Activated naive CD8-positive, alpha-beta T cell treated with anti-CD3 and anti-CD28 coated beads, Interleukin-2, amount 50 U/mL, for 16 hours (primary cell): ENCODE data around the gene SNRPA.
"Not testable (repeated sequence)": the region's sequence is repeated elsewhere in the genome, so short reads cannot be mapped to it uniquely, and the experiment has no call there.

ENCODE experiments used
- DNase-seq: peaks from one replicate; pipeline ENCODE4 v3.0.0-alpha.2; 2020; ENCODE audit warnings: low read depth, low spot score

Gene SNRPA

GRCh38 chr19:40721140-40721486, 29.9 kb upstream of the SNRPA start:
- DNase-seq: no peak

- DNase-seq: no peak
Observed at GRCh38 chr19:40721936-40722661, 28.9 kb upstream of the SNRPA start.

GRCh38 chr19:40723661-40724254, 27.2 kb upstream of the SNRPA start:
- DNase-seq: no peak

- DNase-seq: no peak
Observed at GRCh38 chr19:40724315-40724714, 26.7 kb upstream of the SNRPA start.

GRCh38 chr19:40724855-40725254, 26.1 kb upstream of the SNRPA start:
- no peak for DNase-seq

- no peak for DNase-seq
Observed at GRCh38 chr19:40726279-40726678, 24.7 kb upstream of the SNRPA start.

GRCh38 chr19:40730065-40730464, 20.9 kb upstream of the SNRPA start:
- DNase-seq: not testable (repeated sequence)

- DNase-seq: not testable (repeated sequence)
Observed at GRCh38 chr19:40732304-40732703, 18.7 kb upstream of the SNRPA start.

- DNase-seq: no peak
Observed at GRCh38 chr19:40733149-40733548, 17.9 kb upstream of the SNRPA start.

- DNase-seq: no peak
Observed at GRCh38 chr19:40735013-40735771, 15.8 kb upstream of the SNRPA start.

- no peak for DNase-seq
Observed at GRCh38 chr19:40736661-40737060, 14.3 kb upstream of the SNRPA start.

- no peak for DNase-seq
Observed at GRCh38 chr19:40737102-40737644, 13.8 kb upstream of the SNRPA start.

- no peak for DNase-seq
Observed at GRCh38 chr19:40739030-40739839, 11.8 kb upstream of the SNRPA start.

- no peak for DNase-seq
Observed at GRCh38 chr19:40739871-40740703, 10.9 kb upstream of the SNRPA start.

- DNase-seq: no peak
Observed at GRCh38 chr19:40740747-40741146, 10.3 kb upstream of the SNRPA start.

- no peak for DNase-seq
Observed at GRCh38 chr19:40741527-40742390, 9.2 kb upstream of the SNRPA start.

GRCh38 chr19:40742477-40742876, 8.5 kb upstream of the SNRPA start:
- no peak for DNase-seq

GRCh38 chr19:40742886-40743285, 8.1 kb upstream of the SNRPA start:
- no peak for DNase-seq

- DNase-seq: no peak
Observed at GRCh38 chr19:40743926-40744325, 7.1 kb upstream of the SNRPA start.
